ENCODE measurements around the gene PUS10.
A peak's percentile ranks its signal among the peaks of the same experiment; 100 is the strongest.
"Not testable (repeated sequence)": the region's sequence is repeated elsewhere in the genome, so short reads cannot be mapped to it uniquely, and the experiment has no call there.

PUS10 gene

DNA sequence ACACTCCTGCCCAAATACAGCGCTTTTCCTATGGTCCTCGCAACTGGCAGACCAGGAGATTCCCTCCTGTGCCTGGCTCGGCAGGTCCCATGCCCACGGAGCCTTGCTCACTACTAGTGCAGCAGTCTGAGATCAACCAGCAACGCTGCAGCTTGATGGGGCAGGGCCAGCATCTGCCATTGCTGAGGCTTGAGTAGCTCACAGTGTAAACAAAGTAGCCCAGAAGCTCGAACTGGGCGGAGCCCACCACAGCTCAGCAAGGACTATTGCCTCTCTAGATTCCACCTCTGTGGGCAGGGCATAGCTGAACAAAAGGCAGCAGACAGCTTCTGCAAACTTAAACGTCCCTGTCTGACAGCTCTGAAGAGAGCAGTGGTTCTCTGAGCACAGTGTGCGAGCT, 16.5 kb upstream of the PUS10 start:
- not testable (repeated sequence) for H3K27ac ChIP-seq (ENCODE audit: low read depth, low read length); H3K9ac ChIP-seq (ENCODE audit: low read length); H3K4me1 ChIP-seq (ENCODE audit: control insufficient read depth, insufficient read depth, low read length); H3K9me3 ChIP-seq (ENCODE audit: control insufficient read depth, insufficient read depth, low read depth, low read length); H3K4me3 ChIP-seq (ENCODE audit: low read depth, low read length); H3K27me3 ChIP-seq (ENCODE audit: control insufficient read depth, insufficient read depth, low read length)
- H3K36me3 ChIP-seq (ENCODE audit: control insufficient read depth, insufficient read depth, low read length): peaks cover 40% of the 10 kb centered on the region

DNA sequence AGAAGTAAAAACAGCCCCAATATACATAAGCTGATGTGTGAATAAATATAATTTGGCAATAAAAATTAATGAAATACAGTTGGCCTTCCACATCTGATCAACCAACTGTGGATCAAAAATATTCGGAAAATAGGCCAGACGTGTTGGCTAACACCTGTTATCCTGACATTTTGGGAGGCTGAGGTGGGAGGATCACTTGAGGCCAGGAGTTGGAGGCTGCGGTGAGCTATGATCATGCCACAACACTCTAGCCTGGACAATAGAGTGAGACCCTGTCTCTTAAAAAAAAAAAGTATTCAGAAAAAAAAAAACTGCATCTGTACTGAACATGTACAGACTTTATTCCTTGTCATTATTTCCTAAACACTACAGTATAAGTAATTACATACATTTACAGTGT, 11.5 kb upstream of the PUS10 start:
- no peaks in the 10 kb centered on the region for H3K27me3 ChIP-seq (ENCODE audit: control insufficient read depth, insufficient read depth, low read length)
- H3K36me3 ChIP-seq (ENCODE audit: control insufficient read depth, insufficient read depth, low read length): peaks cover 32% of the 10 kb centered on the region
- H3K4me1 ChIP-seq (ENCODE audit: control insufficient read depth, insufficient read depth, low read length): no peaks in the 10 kb centered on the region
- 0 out of 2 replicates have a peak, but pooled peaks cover 2% of the 10 kb centered on the region for H3K9me3 ChIP-seq (ENCODE audit: control insufficient read depth, insufficient read depth, low read depth, low read length)
- H3K27ac ChIP-seq (ENCODE audit: low read depth, low read length): no peak overlapping the region
- no peak overlapping the region for H3K9ac ChIP-seq (ENCODE audit: low read length)
- no peak overlapping the region for H3K4me3 ChIP-seq (ENCODE audit: low read depth, low read length)

DNA sequence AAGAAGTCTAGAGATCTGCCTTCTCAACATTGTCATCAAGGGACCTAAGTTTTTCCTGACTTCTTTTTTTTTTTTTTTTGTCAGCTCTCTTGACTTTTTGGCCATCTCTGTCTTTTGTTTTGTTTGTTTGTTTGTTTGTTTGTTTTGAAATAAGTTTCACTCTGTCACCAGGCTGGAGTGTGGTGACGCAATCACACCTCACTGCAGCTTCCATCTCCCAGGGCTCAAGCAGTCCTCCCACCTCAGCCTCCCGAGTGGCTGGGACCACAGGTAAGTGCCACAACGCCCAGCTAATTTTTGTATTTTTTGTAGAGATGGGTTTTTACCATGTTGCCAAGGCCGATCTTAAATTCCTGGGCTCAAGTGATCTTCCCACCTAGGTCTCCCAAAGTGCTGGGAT, 5.6 kb upstream of the PUS10 start:
- Histone ChIP-seq H3K4me1 (ENCODE audit: control insufficient read depth, insufficient read depth, low read length) (no peaks in the 10 kb centered on the region), H3K9me3 (ENCODE audit: control insufficient read depth, insufficient read depth, low read depth, low read length) (no peaks in the 10 kb centered on the region), H3K27me3 (ENCODE audit: control insufficient read depth, insufficient read depth, low read length) (no peaks in the 10 kb centered on the region), H3K27ac (ENCODE audit: low read depth, low read length) (no peak overlapping the region), H3K9ac (ENCODE audit: low read length) (no peak overlapping the region), H3K36me3 (ENCODE audit: control insufficient read depth, insufficient read depth, low read length) (peaks cover 3% of the 10 kb centered on the region), H3K4me3 (ENCODE audit: low read depth, low read length) (no peak overlapping the region)

DNA sequence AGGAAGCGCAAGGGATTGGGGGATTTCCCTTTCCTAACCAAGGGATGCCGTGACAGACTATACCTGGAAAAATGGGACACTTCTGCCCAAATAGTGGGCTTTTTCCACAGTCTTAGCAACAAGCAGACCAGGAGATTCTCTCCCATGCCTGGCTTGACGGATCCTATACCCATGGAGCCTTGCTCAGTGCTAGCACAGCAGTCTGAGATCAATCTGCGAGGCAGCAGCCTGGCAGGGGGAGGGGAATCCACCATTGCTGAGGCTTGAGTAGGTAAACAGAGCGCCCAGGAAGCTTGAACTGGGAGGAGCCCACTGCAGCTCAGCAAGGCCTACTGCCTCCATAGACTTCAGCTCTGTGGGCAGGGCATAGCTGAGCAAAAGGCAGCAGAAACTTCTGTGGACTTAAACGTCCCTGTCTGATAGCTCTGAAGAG, 3.2 kb upstream of the PUS10 start:
- Histone ChIP-seq H3K27me3 (ENCODE audit: control insufficient read depth, insufficient read depth, low read length) (no peaks in the 10 kb centered on the region), H3K9me3 (ENCODE audit: control insufficient read depth, insufficient read depth, low read depth, low read length) (no peaks in the 10 kb centered on the region), H3K9ac (ENCODE audit: low read length) (no peak overlapping the region), H3K4me3 (ENCODE audit: low read depth, low read length) (no peak overlapping the region), H3K4me1 (ENCODE audit: control insufficient read depth, insufficient read depth, low read length) (no peaks in the 10 kb centered on the region), H3K27ac (ENCODE audit: low read depth, low read length) (no peak overlapping the region), H3K36me3 (ENCODE audit: control insufficient read depth, insufficient read depth, low read length) (peaks cover 3% of the 10 kb centered on the region)

DNA sequence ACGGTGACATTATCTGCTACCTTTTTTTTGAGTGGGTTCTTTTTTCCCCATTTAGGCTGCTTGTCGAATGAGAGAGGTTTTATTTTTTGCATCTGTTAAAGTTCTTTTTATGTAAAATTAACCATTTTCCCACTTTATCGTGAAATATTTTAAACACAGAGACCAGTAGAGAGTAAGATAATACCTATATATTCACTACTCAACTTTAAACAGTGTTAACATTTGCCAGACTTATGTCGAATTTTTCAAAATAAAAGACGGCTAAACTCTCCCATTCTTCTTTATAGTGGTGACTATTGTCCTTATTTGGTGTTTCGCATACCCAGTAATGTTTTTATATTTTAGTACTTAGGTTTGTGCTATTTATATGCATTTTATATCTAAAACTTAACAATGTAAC, 743 bp upstream of the PUS10 start:
- Histone ChIP-seq H3K9ac (ENCODE audit: low read length) (peak overlapping the region; percentile 96), H3K9me3 (ENCODE audit: control insufficient read depth, insufficient read depth, low read depth, low read length) (no peaks in the 10 kb centered on the region), H3K36me3 (ENCODE audit: control insufficient read depth, insufficient read depth, low read length) (peaks cover 3% of the 10 kb centered on the region), H3K27me3 (ENCODE audit: control insufficient read depth, insufficient read depth, low read length) (no peaks in the 10 kb centered on the region), H3K27ac (ENCODE audit: low read depth, low read length) (peak overlapping the region; percentile 94; the same call in 1 of the 2 replicates), H3K4me1 (ENCODE audit: control insufficient read depth, insufficient read depth, low read length) (no peaks in the 10 kb centered on the region), H3K4me3 (ENCODE audit: low read depth, low read length) (peak overlapping the region; percentile 93)

DNA sequence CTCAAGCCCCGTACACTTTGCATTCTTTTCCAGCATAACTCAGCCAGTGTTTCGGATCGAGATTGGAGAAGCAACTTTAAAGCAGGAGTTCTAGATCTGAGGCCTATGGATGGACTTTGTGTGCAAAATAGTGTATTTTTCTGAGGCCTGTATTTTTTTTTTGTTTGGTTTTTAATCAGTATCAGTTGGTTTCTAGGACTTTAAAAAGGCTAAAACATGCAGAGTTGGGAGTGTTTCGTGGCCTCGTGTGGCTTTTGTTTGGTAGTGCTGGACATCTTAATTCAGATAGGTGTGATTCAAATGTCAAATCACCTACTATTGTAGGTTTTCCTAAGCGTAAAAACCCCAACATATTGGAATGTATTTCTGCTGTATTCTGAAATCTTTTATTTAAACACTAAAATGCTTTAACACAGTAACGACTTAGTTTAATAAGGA, 282 bp upstream of the PUS10 start:
- peak overlapping the region; percentile 93 for H3K4me3 ChIP-seq (ENCODE audit: low read depth, low read length)
- peaks cover 3% of the 10 kb centered on the region; the same call in 1 of the 2 replicates for H3K36me3 ChIP-seq (ENCODE audit: control insufficient read depth, insufficient read depth, low read length)
- H3K27ac ChIP-seq (ENCODE audit: low read depth, low read length): peak overlapping the region; percentile 94; the same call in 1 of the 2 replicates
- H3K9ac ChIP-seq (ENCODE audit: low read length): peak overlapping the region; percentile 96
- H3K9me3 ChIP-seq (ENCODE audit: control insufficient read depth, insufficient read depth, low read depth, low read length): no peaks in the 10 kb centered on the region
- H3K4me1 ChIP-seq (ENCODE audit: control insufficient read depth, insufficient read depth, low read length): no peaks in the 10 kb centered on the region
- no peaks in the 10 kb centered on the region for H3K27me3 ChIP-seq (ENCODE audit: control insufficient read depth, insufficient read depth, low read length)

DNA sequence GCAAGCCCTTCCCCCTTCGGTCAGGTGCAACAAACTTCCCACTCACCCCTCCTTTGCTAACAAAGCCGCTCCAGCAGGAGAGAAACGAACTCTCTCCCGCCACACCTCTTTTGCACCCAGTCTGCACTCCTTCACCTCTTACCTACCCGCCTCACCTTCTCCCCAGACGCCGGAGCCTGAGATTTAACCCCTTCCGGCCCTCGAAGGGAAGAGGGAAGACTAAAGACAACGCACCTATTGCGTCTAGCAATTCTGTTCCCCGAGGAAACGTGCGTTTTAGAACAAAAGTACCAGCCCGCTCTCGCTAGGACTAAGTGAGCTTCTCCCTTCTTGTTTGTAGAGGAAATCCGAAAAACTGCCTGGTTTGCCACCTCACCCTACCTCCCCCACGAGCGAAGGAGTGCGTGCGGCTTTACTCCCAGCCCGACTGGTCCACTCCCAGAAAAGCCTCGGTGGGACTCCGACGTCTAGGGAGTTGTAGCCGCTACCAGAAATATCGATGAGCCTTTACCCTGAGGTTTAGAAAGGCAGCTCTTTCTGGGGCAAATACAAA, 976 bp downstream of the PUS10 start:
- H3K4me3 ChIP-seq (ENCODE audit: low read depth, low read length): peak overlapping the region; percentile 93
- no peaks in the 10 kb centered on the region for H3K36me3 ChIP-seq (ENCODE audit: control insufficient read depth, insufficient read depth, low read length)
- H3K27ac ChIP-seq (ENCODE audit: low read depth, low read length): peak overlapping the region; percentile 94
- no peaks in the 10 kb centered on the region for H3K9me3 ChIP-seq (ENCODE audit: control insufficient read depth, insufficient read depth, low read depth, low read length)
- H3K4me1 ChIP-seq (ENCODE audit: control insufficient read depth, insufficient read depth, low read length): no peaks in the 10 kb centered on the region
- peak overlapping the region; percentile 96 for H3K9ac ChIP-seq (ENCODE audit: low read length)
- H3K27me3 ChIP-seq (ENCODE audit: control insufficient read depth, insufficient read depth, low read length): no peaks in the 10 kb centered on the region

DNA sequence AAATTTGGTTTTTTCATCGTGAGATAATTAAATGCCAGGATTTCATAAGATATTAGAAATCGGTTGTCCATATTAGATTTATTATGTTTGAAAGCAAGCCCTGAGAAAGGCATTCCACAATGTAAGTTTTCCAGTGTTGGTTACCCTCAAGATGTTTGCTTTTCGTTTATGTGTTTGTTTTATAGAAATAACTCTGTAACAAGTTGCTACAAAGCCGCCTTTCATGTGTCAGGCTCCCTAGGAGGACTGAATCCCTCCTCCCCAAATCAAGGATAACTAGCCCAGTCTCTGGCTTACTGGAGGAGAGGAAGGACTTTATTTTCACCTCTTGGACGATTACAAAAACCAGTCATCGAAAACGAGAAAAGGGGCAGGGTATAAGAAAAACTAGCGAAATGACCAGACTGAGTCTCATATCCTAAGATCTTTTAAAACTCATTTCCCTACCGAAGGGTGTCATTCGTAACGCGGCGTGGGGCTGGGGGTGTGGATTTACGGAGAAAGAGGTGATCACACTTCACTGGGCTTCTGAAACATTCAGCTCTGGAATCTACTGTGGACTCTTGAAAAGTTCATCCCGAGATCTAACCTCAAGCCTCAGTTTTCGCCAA, 1.6 kb downstream of the PUS10 start:
- H3K27ac ChIP-seq (ENCODE audit: low read depth, low read length): no peak overlapping the region

DNA sequence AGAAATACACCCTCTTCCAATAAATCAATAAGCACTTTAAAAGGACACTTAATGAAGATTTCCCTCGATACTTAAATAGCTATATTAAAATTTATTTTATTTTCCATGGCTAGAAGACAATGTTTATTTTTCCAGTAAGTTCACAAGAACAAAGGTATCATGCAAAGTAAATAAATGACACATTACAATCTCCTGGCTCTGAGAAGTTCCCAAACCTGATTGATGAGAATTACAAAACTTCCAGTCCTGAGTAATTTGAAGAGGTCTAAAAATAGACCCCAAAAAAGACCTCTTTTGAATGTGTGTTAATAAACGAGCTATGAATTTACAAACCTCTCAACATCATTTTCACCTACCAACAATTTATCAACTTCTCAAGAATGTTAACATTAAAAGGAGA, 2.1 kb downstream of the PUS10 start:
- Histone ChIP-seq H3K9ac (ENCODE audit: low read length) (no peak overlapping the region), H3K36me3 (ENCODE audit: control insufficient read depth, insufficient read depth, low read length) (no peaks in the 10 kb centered on the region), H3K27ac (ENCODE audit: low read depth, low read length) (no peak overlapping the region), H3K4me1 (ENCODE audit: control insufficient read depth, insufficient read depth, low read length) (no peaks in the 10 kb centered on the region), H3K4me3 (ENCODE audit: low read depth, low read length) (peak overlapping the region; percentile 93), H3K27me3 (ENCODE audit: control insufficient read depth, insufficient read depth, low read length) (no peaks in the 10 kb centered on the region), H3K9me3 (ENCODE audit: control insufficient read depth, insufficient read depth, low read depth, low read length) (no peaks in the 10 kb centered on the region)

More for the DNA sequence above, 1.6 kb downstream of the PUS10 start:
- Histone ChIP-seq H3K4me1 (ENCODE audit: control insufficient read depth, insufficient read depth, low read length) (no peaks in the 10 kb centered on the region), H3K9me3 (ENCODE audit: control insufficient read depth, insufficient read depth, low read depth, low read length) (no peaks in the 10 kb centered on the region), H3K4me3 (ENCODE audit: low read depth, low read length) (peak overlapping the region; percentile 93), H3K9ac (ENCODE audit: low read length) (peak overlapping the region; percentile 96), H3K36me3 (ENCODE audit: control insufficient read depth, insufficient read depth, low read length) (no peaks in the 10 kb centered on the region), H3K27me3 (ENCODE audit: control insufficient read depth, insufficient read depth, low read length) (no peaks in the 10 kb centered on the region)

DNA sequence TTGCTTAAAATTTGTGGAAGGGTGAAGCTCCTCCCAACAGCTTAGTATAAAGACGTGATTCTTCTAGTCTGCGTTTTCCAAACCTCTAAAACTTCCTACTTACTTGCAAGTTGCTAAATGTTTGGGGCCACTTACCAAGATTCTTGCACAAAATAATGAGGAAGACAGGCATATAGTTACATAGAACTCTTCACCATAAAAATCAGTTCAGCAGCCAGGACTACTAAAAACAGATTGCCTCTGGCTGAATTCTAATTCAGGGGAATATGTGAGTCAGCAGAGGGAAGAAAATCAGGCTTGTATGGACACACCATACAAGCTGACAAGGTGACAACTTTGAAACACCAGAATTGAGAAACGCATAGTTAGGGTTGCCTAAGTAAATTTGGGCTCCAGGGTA, 3.3 kb downstream of the PUS10 start:
- Histone ChIP-seq H3K9me3 (ENCODE audit: control insufficient read depth, insufficient read depth, low read depth, low read length) (no peaks in the 10 kb centered on the region), H3K27me3 (ENCODE audit: control insufficient read depth, insufficient read depth, low read length) (no peaks in the 10 kb centered on the region), H3K4me3 (ENCODE audit: low read depth, low read length) (no peak overlapping the region), H3K36me3 (ENCODE audit: control insufficient read depth, insufficient read depth, low read length) (no peaks in the 10 kb centered on the region), H3K27ac (ENCODE audit: low read depth, low read length) (no peak overlapping the region), H3K9ac (ENCODE audit: low read length) (no peak overlapping the region), H3K4me1 (ENCODE audit: control insufficient read depth, insufficient read depth, low read length) (no peaks in the 10 kb centered on the region)

DNA sequence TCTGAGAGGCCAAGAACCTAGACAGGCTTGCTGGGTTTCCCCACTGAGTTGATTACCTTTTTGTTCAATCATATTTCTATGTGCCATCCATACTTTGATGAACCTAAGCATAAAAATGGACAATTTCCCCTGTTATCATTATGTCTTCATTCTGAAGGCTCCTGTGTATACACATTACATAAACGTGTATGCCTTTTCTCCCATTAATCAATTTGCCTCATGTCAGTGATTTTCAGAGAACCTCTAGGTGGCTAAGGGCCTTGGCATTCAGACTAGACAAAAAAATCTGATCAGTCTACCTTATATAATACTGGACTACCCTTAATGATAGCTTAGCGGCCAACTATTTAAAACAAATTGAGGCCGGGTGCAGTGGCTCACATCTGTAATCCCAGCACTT, 4.7 kb downstream of the PUS10 start:
- Histone ChIP-seq H3K4me3 (ENCODE audit: low read depth, low read length) (no peak overlapping the region), H3K9ac (ENCODE audit: low read length) (no peak overlapping the region), H3K9me3 (ENCODE audit: control insufficient read depth, insufficient read depth, low read depth, low read length) (no peaks in the 10 kb centered on the region), H3K27me3 (ENCODE audit: control insufficient read depth, insufficient read depth, low read length) (no peaks in the 10 kb centered on the region), H3K36me3 (ENCODE audit: control insufficient read depth, insufficient read depth, low read length) (no peaks in the 10 kb centered on the region), H3K27ac (ENCODE audit: low read depth, low read length) (no peak overlapping the region), H3K4me1 (ENCODE audit: control insufficient read depth, insufficient read depth, low read length) (no peaks in the 10 kb centered on the region)
